ENCODE measurements around the gene IL6ST. TPM values are rescaled to one million over a fixed set of nuclear protein-coding genes. Genes with fewer than 3 reads are reported as not detected.

The IL6ST gene
- polyA plus RNA-seq, 1 donor (not counting 4 experiments of a cell fraction or from before 2014, with no cell fraction given): 41.3 TPM

GRCh38 chr5:55900776-55901175 is 94.0 kb downstream of the IL6ST start:
- Histone ChIP-seq H3K4me2 (ENCODE audit: control insufficient read depth, extremely low read depth, insufficient read depth, low read depth, low read length) (no peak overlapping the region), H3K9me3 (ENCODE audit: control insufficient read depth, low read depth, low read length) (no peaks in the 10 kb centered on the region), H4K20me1 (ENCODE audit: control insufficient read depth, extremely low read depth, insufficient read depth, low read length) (no peaks in the 10 kb centered on the region), H3K27ac (ENCODE audit: control insufficient read depth, insufficient read depth, low read length) (no peak overlapping the region), H2AFZ (ENCODE audit: control insufficient read depth, low read length) (no peak overlapping the region), H3K27me3 (ENCODE audit: control insufficient read depth, extremely low read depth, insufficient read depth, low read length) (no peaks in the 10 kb centered on the region), H3K36me3 (ENCODE audit: control insufficient read depth in 2 of 2, extremely low read depth in 1 of 2, insufficient read depth in 2 of 2, low read length in 2 of 2) (peaks cover 0 to 1% of the 10 kb centered on the region in 2 experiments), H3K79me2 (ENCODE audit: control insufficient read depth, insufficient read depth, low read length) (no peaks in the 10 kb centered on the region), H3K4me1 (ENCODE audit: control insufficient read depth, extremely low read depth, insufficient read depth, low read length) (no peaks in the 10 kb centered on the region), H3K9ac (ENCODE audit: control insufficient read depth, extremely low read depth, insufficient read depth, low read length) (no peak overlapping the region), H3K4me3 (ENCODE audit: control insufficient read depth in 2 of 3, extremely low read depth in 1 of 3, insufficient read depth in 2 of 3, low read depth in 1 of 3, low read length in 3 of 3) (no peak overlapping the region), H3K9me1 (ENCODE audit: control insufficient read depth, extremely low read depth, insufficient read depth, low read length) (no peaks in the 10 kb centered on the region)
- DNase-seq (ENCODE audit: low read depth, low spot score) (no peak), FAIRE-seq (no peak)
- dilution Hi-C loops (cut with MboI; ENCODE audit: extremely low pct_ligation_motif_present, low sequenced_read_pairs): no loop called here
- TF ChIP-seq CTCF (optimal IDR thresholded peaks at IDR 0.05 in 1 of 3, IDR thresholded peaks at IDR 0.05 in 1 of 3, conservative IDR thresholded peaks at IDR 0.05 in 1 of 3; ENCODE audit: extremely low read depth in 1 of 3, insufficient read depth in 2 of 3, low read length in 3 of 3): no peak

GRCh38 chr5:55900068-55900467 is 94.7 kb downstream of the IL6ST start:
- dilution Hi-C loops (cut with MboI; ENCODE audit: extremely low pct_ligation_motif_present, low sequenced_read_pairs): no loop called here
- Histone ChIP-seq H4K20me1 (ENCODE audit: control insufficient read depth, extremely low read depth, insufficient read depth, low read length) (no peaks in the 10 kb centered on the region), H3K4me3 (ENCODE audit: control insufficient read depth in 2 of 3, extremely low read depth in 1 of 3, insufficient read depth in 2 of 3, low read depth in 1 of 3, low read length in 3 of 3) (no peak overlapping the region), H3K9me1 (ENCODE audit: control insufficient read depth, extremely low read depth, insufficient read depth, low read length) (no peaks in the 10 kb centered on the region), H3K9me3 (ENCODE audit: control insufficient read depth, low read depth, low read length) (no peaks in the 10 kb centered on the region), H2AFZ (ENCODE audit: control insufficient read depth, low read length) (no peak overlapping the region), H3K27ac (ENCODE audit: control insufficient read depth, insufficient read depth, low read length) (no peak overlapping the region), H3K9ac (ENCODE audit: control insufficient read depth, extremely low read depth, insufficient read depth, low read length) (no peak overlapping the region), H3K27me3 (ENCODE audit: control insufficient read depth, extremely low read depth, insufficient read depth, low read length) (no peaks in the 10 kb centered on the region), H3K4me2 (ENCODE audit: control insufficient read depth, extremely low read depth, insufficient read depth, low read depth, low read length) (no peak overlapping the region), H3K4me1 (ENCODE audit: control insufficient read depth, extremely low read depth, insufficient read depth, low read length) (no peaks in the 10 kb centered on the region), H3K79me2 (ENCODE audit: control insufficient read depth, insufficient read depth, low read length) (no peaks in the 10 kb centered on the region), H3K36me3 (ENCODE audit: control insufficient read depth in 2 of 2, extremely low read depth in 1 of 2, insufficient read depth in 2 of 2, low read length in 2 of 2) (peaks cover 0 to 1% of the 10 kb centered on the region in 2 experiments)
- DNase-seq (ENCODE audit: low read depth, low spot score): no peak
- no peak for FAIRE-seq
- TF ChIP-seq EZH2 (IDR thresholded peaks at IDR 0.05; ENCODE audit: low read length) (no peak), CTCF (optimal IDR thresholded peaks at IDR 0.05 in 1 of 3, IDR thresholded peaks at IDR 0.05 in 1 of 3, conservative IDR thresholded peaks at IDR 0.05 in 1 of 3; ENCODE audit: extremely low read depth in 1 of 3, insufficient read depth in 2 of 3, low read length in 3 of 3) (no peak)

All from keratinocyte (primary cell).